HCT116 (cell line): ENCODE measurements around the gene KMT2C. TPM values are rescaled to one million over a fixed set of nuclear protein-coding genes. Genes with fewer than 3 reads are reported as not detected.

ENCODE experiments used
- ATAC-seq: fragments of 200-7000 bp; cut with Tn5 transposase; 2 replicates; pipeline ENCODE4 v1.9.1; 2020; ENCODE audit warnings: mild to moderate bottlenecking, moderate library complexity
- BruUV-seq: library from RNA; stranded (reverse); fragments of 400-500 nt; replicated peaks from 2 replicates; lab custom pipeline; 2021; lab: Mats Ljungman, UMichigan
- CTCF ChIA-PET: fragments of 300-600 bp; sonication (Branson Sonifier 250); formaldehyde crosslinking; loops from one replicate; lab custom pipeline; 2021; ENCODE audit warnings: antibody characterized with exemption; lab: Charles Lee
- POLR2A ChIA-PET: fragments of 300-600, 350-600 bp; sonication (Branson Sonifier 250); formaldehyde crosslinking; loops from one replicate; lab custom pipeline; 2021; ENCODE audit warnings: antibody characterized with exemption; lab: Charles Lee
- RAD21 ChIA-PET, 2 experiments: fragments of 300-600 bp; sonication (Branson Sonifier 250); formaldehyde crosslinking; loops; one replicate each; lab custom pipeline; 2023; ENCODE audit warnings: low total read pairs in 2 of 2; ENCODE audit not compliant: uncharacterized antibody in 2 of 2, unreplicated experiment in 2 of 2, low non-redundant PET in 1 of 2; lab: Charles Lee
- DNase-seq: peaks from one replicate; pipeline ENCODE4 v3.0.0-alpha.2; 2010; ENCODE audit warnings: low read depth, low spot score
- H2AFZ ChIP-seq: fragments of 200-600 bp; shearing (Covaris generic), sonication (generic); 2 replicates; pipeline ENCODE4 v1.6.1; 2017; ENCODE audit warnings: low read depth, mixed run types, mixed read lengths, antibody characterized with exemption, low read length; ENCODE audit not compliant: poor library complexity, severe bottlenecking
- H3K27ac ChIP-seq: 2 replicates; pipeline ENCODE4 v1.5.1; 2012; ENCODE audit warnings: low read depth, low read length
- H3K27me3 ChIP-seq: fragments of 200-600 bp; sonication (generic); 2 replicates; pipeline ENCODE4 v1.6.1; 2016; ENCODE audit warnings: mixed run types, low read length, mixed read lengths; ENCODE audit not compliant: insufficient read depth
- H3K36me3 ChIP-seq, 2 experiments: fragments of 200-500 bp in 1 of 2; fragments of 200-600 bp in 1 of 2; sonication (Bioruptor generic) in 1 of 2; sonication (generic) in 1 of 2; 2 replicates each; pipeline versions ENCODE4 v1.5.1 to v1.6.1; 2014 to 2016; ENCODE audit warnings: low read length in 2 of 2, inconsistent platforms in 1 of 2, mixed read lengths in 1 of 2, mixed run types in 1 of 2; ENCODE audit not compliant: insufficient read depth in 2 of 2, control insufficient read depth in 1 of 2
- H3K4me1 ChIP-seq, 2 experiments: fragments of 200-600 bp in 1 of 2; sonication (generic) in 1 of 2; 2 replicates each; pipeline versions ENCODE4 v1.5.1 to v1.6.1; 2012 to 2017; ENCODE audit warnings: low read length in 2 of 2, inconsistent platforms in 1 of 2, mild to moderate bottlenecking in 1 of 2, mixed read lengths in 1 of 2, mixed run types in 1 of 2, moderate library complexity in 1 of 2; ENCODE audit not compliant: insufficient read depth in 2 of 2, control insufficient read depth in 1 of 2
- H3K4me2 ChIP-seq: fragments of 200-600 bp; sonication (generic); 2 replicates; pipeline ENCODE4 v1.6.1; 2017; ENCODE audit warnings: mixed run types, low read length, mixed read lengths
- H3K4me3 ChIP-seq, 2 experiments: fragments of 200-600 bp in 1 of 2; sonication (generic) in 1 of 2; replicated peaks in 1 of 2; 2 replicates each; pipeline ENCODE4 v1.5.1; 2011 to 2016; ENCODE audit warnings: low read length in 2 of 2, control low read depth in 1 of 2, low read depth in 1 of 2, mild to moderate bottlenecking in 1 of 2, mixed read lengths in 1 of 2, mixed run types in 1 of 2
- H3K79me2 ChIP-seq: fragments of 200-600 bp; sonication (generic); 2 replicates; pipeline ENCODE4 v1.6.1; 2017; ENCODE audit warnings: mild to moderate bottlenecking, mixed run types, low read length, moderate library complexity, mixed read lengths; ENCODE audit not compliant: insufficient read depth
- H3K9ac ChIP-seq: fragments of 200-600 bp; sonication (generic); 2 replicates; pipeline ENCODE4 v1.6.1; 2016; ENCODE audit warnings: low read length, mixed read lengths
- H3K9me2 ChIP-seq: fragments of 200-600 bp; sonication (generic), shearing (Covaris generic); 2 replicates; pipeline ENCODE4 v1.6.1; 2017; ENCODE audit warnings: mixed run types, mild to moderate bottlenecking, moderate library complexity; ENCODE audit not compliant: insufficient read depth
- H3K9me3 ChIP-seq, 2 experiments: fragments of 200-500 bp in 1 of 2; fragments of 200-600 bp in 1 of 2; sonication (Bioruptor generic) in 1 of 2; sonication (generic) in 1 of 2; 2 replicates each; pipeline ENCODE4 v1.6.1; 2014 to 2017; ENCODE audit warnings: low read length in 2 of 2, mixed read lengths in 2 of 2, inconsistent platforms in 1 of 2, low read depth in 1 of 2, mild to moderate bottlenecking in 1 of 2, mixed run types in 1 of 2, moderate library complexity in 1 of 2; ENCODE audit not compliant: control insufficient read depth in 1 of 2, insufficient read depth in 1 of 2
- H4K20me1 ChIP-seq: fragments of 200-600 bp; sonication (generic), shearing (Covaris generic); 2 replicates; pipeline ENCODE4 v1.6.1; 2017; ENCODE audit warnings: mixed run types, mild to moderate bottlenecking, moderate library complexity; ENCODE audit not compliant: insufficient read depth
- EGR1 ChIP-seq: IDR thresholded peaks from 2 replicates; pipeline ENCODE4 v1.6.1; 2012; ENCODE audit warnings: low read depth
- ELF1 ChIP-seq: IDR thresholded peaks from 2 replicates; pipeline ENCODE4 v1.6.1; 2012; ENCODE audit warnings: low read depth, borderline replicate concordance
- EZH2 ChIP-seq: fragments of 200-600 bp; sonication (generic); IDR thresholded peaks from 2 replicates; pipeline ENCODE4 v1.6.1; 2017; ENCODE audit warnings: antibody characterized with exemption, mixed run types
- EZH2phosphoT487 ChIP-seq: fragments of 200-600 bp; IDR thresholded peaks from 2 replicates; pipeline ENCODE4 v1.6.1; 2018; ENCODE audit warnings: antibody characterized with exemption, borderline replicate concordance
- FOSL1 ChIP-seq: IDR thresholded peaks from 2 replicates; pipeline ENCODE4 v1.6.1; 2012; ENCODE audit warnings: low read depth
- JUND ChIP-seq: IDR thresholded peaks from 2 replicates; pipeline ENCODE4 v1.6.1; 2012
- POLR2A ChIP-seq: IDR thresholded peaks from 2 replicates; pipeline ENCODE4 v1.7.0; 2011; ENCODE audit warnings: borderline replicate concordance; ENCODE audit not compliant: insufficient read depth, insufficient read length; ENCODE audit errors: extremely low read depth
- POLR2AphosphoS5 ChIP-seq: IDR thresholded peaks from 2 replicates; pipeline ENCODE4 v1.6.1; 2011; ENCODE audit warnings: mild to moderate bottlenecking, low read depth, low read length, moderate library complexity
- RAD21 ChIP-seq: IDR thresholded peaks from 2 replicates; pipeline ENCODE4 v1.6.1; 2012; ENCODE audit warnings: low read depth, mild to moderate bottlenecking
- SIN3A ChIP-seq: IDR thresholded peaks from 2 replicates; pipeline ENCODE4 v1.6.1; 2012; ENCODE audit warnings: low read depth
- SP1 ChIP-seq: IDR thresholded peaks from 2 replicates; pipeline ENCODE4 v1.6.1; 2012; ENCODE audit warnings: low read depth
- SRF ChIP-seq: IDR thresholded peaks from 2 replicates; pipeline ENCODE4 v1.6.1; 2012; ENCODE audit warnings: low read depth
- TCF7L2 ChIP-seq: IDR thresholded peaks from 2 replicates; pipeline ENCODE4 v1.7.0; 2011; ENCODE audit warnings: borderline replicate concordance, inconsistent platforms; ENCODE audit not compliant: insufficient read depth, insufficient read length; ENCODE audit errors: extremely low read depth
- YY1 ChIP-seq: IDR thresholded peaks from 2 replicates; pipeline ENCODE4 v1.6.1; 2011; ENCODE audit warnings: low read length, low read depth, moderate library complexity, mild to moderate bottlenecking; ENCODE audit not compliant: insufficient replicate concordance; ENCODE audit errors: extremely low read depth
- ZFX ChIP-seq: fragments of 450-650 bp; IDR thresholded peaks from 2 replicates; pipeline ENCODE4 v1.6.1; 2017
- ZNF274 ChIP-seq: fragments of 200-500 bp; sonication (Bioruptor generic); IDR thresholded peaks from 2 replicates; pipeline ENCODE4 v1.6.1; 2014; ENCODE audit warnings: mild to moderate bottlenecking, low read depth, low read length, inconsistent platforms
- intact Hi-C: fragments of 100-400 bp; cut with micrococcal nuclease; formaldehyde crosslinking; loops from 2 replicates; pipeline ENCODE4 v1.10.0; 2022
- total RNA-seq: library from RNA; stranded (reverse); gene quantifications from one replicate; pipeline ENCODE4 v1.2.1, GENCODE V29; 2021; ENCODE audit not compliant: unreplicated experiment
- TF ChIP-seq, protein P1 (sequence below): IDR thresholded peaks from 2 replicates; pipeline ENCODE4 v1.6.1; 2012
- TF ChIP-seq, protein P2 (sequence below): IDR thresholded peaks from 2 replicates; pipeline ENCODE4 v1.6.1; 2011; ENCODE audit warnings: mild to moderate bottlenecking, low read length, moderate library complexity; ENCODE audit not compliant: insufficient replicate concordance; ENCODE audit errors: extremely low read depth

Gene KMT2C
- total RNA-seq, 1 experiment from 2014 or later, result 22.9 TPM

DNA sequence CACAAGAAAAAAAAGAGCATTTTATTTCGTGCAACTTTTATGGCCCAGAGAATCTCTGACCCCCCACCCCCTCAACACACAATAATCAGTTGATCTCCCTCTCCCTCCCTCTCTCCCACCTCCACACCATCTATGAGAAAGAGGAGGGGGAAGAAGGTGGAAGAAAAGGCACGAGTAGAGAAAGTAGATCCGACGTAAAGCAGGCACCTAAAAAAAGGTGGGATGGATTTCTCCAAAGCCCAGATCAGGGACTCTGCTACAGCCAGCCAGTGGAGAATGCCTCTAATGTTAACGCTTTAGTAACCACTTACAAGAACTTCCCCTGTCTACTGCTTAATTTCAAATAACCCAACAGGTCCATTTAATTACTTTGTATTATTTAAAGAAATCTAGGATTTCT, 24.4 kb downstream of the KMT2C start:
- intact Hi-C loops, result no loop called here
- TF ChIP-seq ZFX (no peak), ELF1 (no peak), RAD21 (no peak), JUND (no peak), TCF7L2 (no peak), EZH2 (no peak), SRF (no peak), POLR2AphosphoS5 (no peak), POLR2A (no peak), SIN3A (no peak), EGR1 (no peak), YY1 (no peak), SP1 (no peak), EZH2phosphoT487 (no peak), FOSL1 (no peak), ZNF274 (no peak)
- TF ChIP-seq, protein P1, sequence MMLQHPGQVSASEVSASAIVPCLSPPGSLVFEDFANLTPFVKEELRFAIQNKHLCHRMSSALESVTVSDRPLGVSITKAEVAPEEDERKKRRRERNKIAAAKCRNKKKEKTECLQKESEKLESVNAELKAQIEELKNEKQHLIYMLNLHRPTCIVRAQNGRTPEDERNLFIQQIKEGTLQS, result no peak
- TF ChIP-seq, protein P2, sequence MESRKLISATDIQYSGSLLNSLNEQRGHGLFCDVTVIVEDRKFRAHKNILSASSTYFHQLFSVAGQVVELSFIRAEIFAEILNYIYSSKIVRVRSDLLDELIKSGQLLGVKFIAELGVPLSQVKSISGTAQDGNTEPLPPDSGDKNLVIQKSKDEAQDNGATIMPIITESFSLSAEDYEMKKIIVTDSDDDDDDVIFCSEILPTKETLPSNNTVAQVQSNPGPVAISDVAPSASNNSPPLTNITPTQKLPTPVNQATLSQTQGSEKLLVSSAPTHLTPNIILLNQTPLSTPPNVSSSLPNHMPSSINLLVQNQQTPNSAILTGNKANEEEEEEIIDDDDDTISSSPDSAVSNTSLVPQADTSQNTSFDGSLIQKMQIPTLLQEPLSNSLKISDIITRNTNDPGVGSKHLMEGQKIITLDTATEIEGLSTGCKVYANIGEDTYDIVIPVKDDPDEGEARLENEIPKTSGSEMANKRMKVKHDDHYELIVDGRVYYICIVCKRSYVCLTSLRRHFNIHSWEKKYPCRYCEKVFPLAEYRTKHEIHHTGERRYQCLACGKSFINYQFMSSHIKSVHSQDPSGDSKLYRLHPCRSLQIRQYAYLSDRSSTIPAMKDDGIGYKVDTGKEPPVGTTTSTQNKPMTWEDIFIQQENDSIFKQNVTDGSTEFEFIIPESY, result no peak
- no peaks in the 10 kb centered on the region for H3K4me1 ChIP-seq
- H3K36me3 ChIP-seq, result no peaks in the 10 kb centered on the region
- H3K79me2 ChIP-seq, result peaks cover 45% of the 10 kb centered on the region
- H4K20me1 ChIP-seq, result no peaks in the 10 kb centered on the region
- ChIA-PET CTCF (no interaction called here), RAD21 (no interaction called here), POLR2A (no interaction called here)
- no peaks in the 10 kb centered on the region for H3K27me3 ChIP-seq
- no peak overlapping the region for H2AFZ ChIP-seq
- no TSS peak for BruUV-seq
- no peak for DNase-seq
- peaks cover 5 to 9% of the 10 kb centered on the region in 2 experiments; a peak in 2 of 4 replicates for H3K9me3 ChIP-seq
- no peak overlapping the region for H3K27ac ChIP-seq
- ATAC-seq, result no peak
- no peaks in the 10 kb centered on the region for H3K9me2 ChIP-seq
- H3K4me2 ChIP-seq, result no peak overlapping the region
- H3K4me3 ChIP-seq, result no peak overlapping the region
- H3K9ac ChIP-seq, result no peak overlapping the region
